ENCODE results near the gene GKN2.

The GKN2 gene

GRCh38 chr2:68952887-68953521 lies at the start of gene GKN2:
Gene GKN2 (minus strand): TSS chr2:68952893. CDS start chr2:68952861, 32 bp downstream.
- no peak for DNase-seq

GRCh38 chr2:69001879-69002278 lies 49.2 kb upstream of the GKN2 start:
- no peak for DNase-seq

- no peak for DNase-seq
Measured at GRCh38 chr2:68997401-68997800, 44.7 kb upstream of the GKN2 start.

- DNase-seq, result no peak
Measured at GRCh38 chr2:68995916-68996315, 43.2 kb upstream of the GKN2 start.

- peak; percentile 10 for DNase-seq
Measured at GRCh38 chr2:68994864-68995263, 42.2 kb upstream of the GKN2 start.

- DNase-seq, result no peak
Measured at GRCh38 chr2:68993660-68994059, 41.0 kb upstream of the GKN2 start.

- no peak for DNase-seq
Measured at GRCh38 chr2:68992933-68993332, 40.2 kb upstream of the GKN2 start.

- no peak for DNase-seq
Measured at GRCh38 chr2:68992341-68992740, 39.6 kb upstream of the GKN2 start.

- no peak for DNase-seq
Measured at GRCh38 chr2:68989035-68989434, 36.3 kb upstream of the GKN2 start.

- no peak for DNase-seq
Measured at GRCh38 chr2:68987021-68987503, 34.4 kb upstream of the GKN2 start.

GRCh38 chr2:68980956-68981355 lies 28.3 kb upstream of the GKN2 start:
- no peak for DNase-seq

- DNase-seq, result no peak
Measured at GRCh38 chr2:68978098-68978497, 25.4 kb upstream of the GKN2 start.

GRCh38 chr2:68977453-68977852 lies 24.8 kb upstream of the GKN2 start:
- no peak for DNase-seq

- no peak for DNase-seq
Measured at GRCh38 chr2:68975844-68976243, 23.2 kb upstream of the GKN2 start.

GRCh38 chr2:68974946-68975665 lies 22.4 kb upstream of the GKN2 start:
- DNase-seq, result no peak

GRCh38 chr2:68974251-68974650 lies 21.6 kb upstream of the GKN2 start, which contains the start of gene GKN1:
Gene GKN1 (plus strand): TSS chr2:68974636. CDS start chr2:68974678, 42 bp downstream.
- DNase-seq, result no peak

GRCh38 chr2:68971591-68972231 lies 19.0 kb upstream of the GKN2 start:
- DNase-seq, result no peak

GRCh38 chr2:68970566-68971265 lies 18.0 kb upstream of the GKN2 start:
- DNase-seq, result no peak

- DNase-seq, result no peak
Measured at GRCh38 chr2:68969736-68970490, 17.2 kb upstream of the GKN2 start.

- peak; percentile 18 for DNase-seq
Measured at GRCh38 chr2:68968221-68968620, 15.5 kb upstream of the GKN2 start.

- no peak for DNase-seq
Measured at GRCh38 chr2:68964282-68964681, 11.6 kb upstream of the GKN2 start.

- DNase-seq, result no peak
Measured at GRCh38 chr2:68961380-68961779, 8.7 kb upstream of the GKN2 start.

- DNase-seq, result no peak
Measured at GRCh38 chr2:68959001-68959400, 6.3 kb upstream of the GKN2 start.

Measured in inflammatory macrophage treated with lipopolysaccharide for 4 hours (primary cell).